ENCODE measurements around the gene TIMM23B.
"Not testable (repeated sequence)": the region's sequence is repeated elsewhere in the genome, so short reads cannot be mapped to it uniquely, and the experiment has no call there.

- not testable (repeated sequence) for TF ChIP-seq CTCF (IDR thresholded peaks at IDR 0.05 in 4 of 5, conservative IDR thresholded peaks at IDR 0.05 in 1 of 5); POLR2A (IDR thresholded peaks at IDR 0.05)
These were observed 30.2 kb downstream of the TIMM23B start for GRCh38 chr10:49972094-49972493.
